ENCODE data around the gene GNG12. TPM values are rescaled to one million over a fixed set of nuclear protein-coding genes. Genes with fewer than 3 reads are reported as not detected.

Gene GNG12
- total RNA-seq, 2 donors from 2014 or later: 49.4 to 61.5 TPM

DNA sequence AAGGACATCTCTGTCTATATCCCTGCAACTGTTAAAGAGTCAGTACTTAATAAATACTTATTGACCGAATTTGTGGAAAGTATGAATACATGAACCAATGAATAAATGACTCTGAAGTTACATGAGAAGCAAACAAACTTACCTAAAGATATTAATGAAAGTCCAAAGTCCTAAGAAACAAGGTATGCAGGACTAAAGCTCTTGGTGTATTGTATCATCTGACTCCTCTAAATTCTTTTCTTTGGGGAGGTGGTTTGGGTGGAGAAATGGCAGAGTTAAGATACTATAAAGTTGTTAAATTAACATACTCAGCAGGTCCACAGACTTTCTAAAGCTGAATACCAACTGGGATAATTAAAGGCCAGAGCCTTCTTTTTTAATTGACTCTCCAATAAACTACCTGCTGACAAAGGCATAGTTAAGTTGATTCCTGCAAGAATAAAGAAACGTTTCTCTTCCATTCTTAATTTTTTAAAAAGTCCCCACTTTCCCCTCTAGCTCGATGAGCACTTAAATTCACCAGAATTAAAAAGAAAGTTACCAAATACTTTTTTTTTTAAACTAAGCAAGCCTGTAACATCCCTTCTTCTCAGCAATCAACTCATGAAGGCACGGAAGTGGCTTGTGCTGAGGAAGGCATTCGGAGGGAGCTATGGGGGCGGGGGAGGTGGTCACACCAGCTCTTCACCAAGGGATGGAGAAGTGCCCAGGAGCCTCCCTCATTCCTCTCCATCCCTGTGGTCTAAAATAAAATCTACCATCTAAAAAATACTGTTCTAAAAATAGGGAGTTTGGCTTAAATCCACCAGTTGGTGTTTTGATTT, 87.2 kb downstream of the GNG12 start:
- H3K27me3 ChIP-seq (replicated peaks; ENCODE audit: insufficient read depth): no peaks in the 10 kb centered on the region
- TF ChIP-seq, protein P1, sequence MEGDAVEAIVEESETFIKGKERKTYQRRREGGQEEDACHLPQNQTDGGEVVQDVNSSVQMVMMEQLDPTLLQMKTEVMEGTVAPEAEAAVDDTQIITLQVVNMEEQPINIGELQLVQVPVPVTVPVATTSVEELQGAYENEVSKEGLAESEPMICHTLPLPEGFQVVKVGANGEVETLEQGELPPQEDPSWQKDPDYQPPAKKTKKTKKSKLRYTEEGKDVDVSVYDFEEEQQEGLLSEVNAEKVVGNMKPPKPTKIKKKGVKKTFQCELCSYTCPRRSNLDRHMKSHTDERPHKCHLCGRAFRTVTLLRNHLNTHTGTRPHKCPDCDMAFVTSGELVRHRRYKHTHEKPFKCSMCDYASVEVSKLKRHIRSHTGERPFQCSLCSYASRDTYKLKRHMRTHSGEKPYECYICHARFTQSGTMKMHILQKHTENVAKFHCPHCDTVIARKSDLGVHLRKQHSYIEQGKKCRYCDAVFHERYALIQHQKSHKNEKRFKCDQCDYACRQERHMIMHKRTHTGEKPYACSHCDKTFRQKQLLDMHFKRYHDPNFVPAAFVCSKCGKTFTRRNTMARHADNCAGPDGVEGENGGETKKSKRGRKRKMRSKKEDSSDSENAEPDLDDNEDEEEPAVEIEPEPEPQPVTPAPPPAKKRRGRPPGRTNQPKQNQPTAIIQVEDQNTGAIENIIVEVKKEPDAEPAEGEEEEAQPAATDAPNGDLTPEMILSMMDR (IDR thresholded peaks at IDR 0.05): no peak
- TF ChIP-seq POLR2A (IDR thresholded peaks at IDR 0.05) (no peak), POLR2AphosphoS5 (IDR thresholded peaks at IDR 0.05) (no peak)
- H3K36me3 ChIP-seq: no peaks in the 10 kb centered on the region
- WGBS: 71% methylated on average over 6 of the region's 6 CpGs
- intact Hi-C loops (cut with DNase I): loop anchor here (5.0 kb wide), 1 partner anchor 39 kb away; no protein-coding TSS in a partner anchor
- no peaks in the 10 kb centered on the region for H3K9me3 ChIP-seq
- DNase-seq (ENCODE audit: low spot score): no peak
- H3K4me3 ChIP-seq: no peak overlapping the region
- no peaks in the 10 kb centered on the region for H3K4me1 ChIP-seq (replicated peaks)
- H3K27ac ChIP-seq: no peak overlapping the region

DNA sequence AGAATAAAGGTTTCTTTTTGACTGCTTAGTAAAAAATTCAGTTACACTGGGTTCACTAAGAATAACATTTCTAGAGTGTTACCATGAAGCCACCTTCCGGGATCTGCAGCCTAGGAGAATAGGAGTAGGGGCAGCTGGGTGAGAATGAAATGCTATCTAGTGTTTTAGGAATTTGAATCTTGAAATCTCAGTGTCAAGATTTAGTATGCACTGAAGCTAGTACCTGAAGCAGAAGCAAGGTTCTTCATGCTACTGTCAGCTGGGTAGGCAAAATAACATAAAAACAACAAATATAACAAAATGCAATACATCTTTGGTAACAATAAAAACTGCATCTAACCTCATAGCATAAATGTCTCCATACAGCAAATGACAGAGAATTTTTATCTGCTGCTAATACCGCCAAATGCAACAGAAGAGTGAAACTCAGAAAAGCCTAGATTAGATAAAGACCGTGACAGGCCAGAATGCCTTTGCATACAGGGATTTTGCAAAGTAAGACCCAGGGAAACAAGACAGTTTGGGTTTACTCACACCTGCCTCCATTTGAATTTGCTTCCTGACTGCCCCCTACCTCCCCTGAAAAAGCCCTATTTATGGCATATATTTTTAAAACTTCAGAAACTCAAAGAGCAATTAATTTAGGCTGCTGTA, 90.1 kb downstream of the GNG12 start:
- no peaks in the 10 kb centered on the region for H3K36me3 ChIP-seq
- no peak overlapping the region for H3K4me3 ChIP-seq
- H3K27me3 ChIP-seq (replicated peaks; ENCODE audit: insufficient read depth): no peaks in the 10 kb centered on the region
- 96% methylated on average over 3 of the region's 3 CpGs for WGBS
- no peak for DNase-seq (ENCODE audit: low spot score)
- TF ChIP-seq POLR2A (IDR thresholded peaks at IDR 0.05) (no peak), POLR2AphosphoS5 (IDR thresholded peaks at IDR 0.05) (no peak)
- TF ChIP-seq, protein P1 (IDR thresholded peaks at IDR 0.05): no peak
- H3K27ac ChIP-seq: no peak overlapping the region
- intact Hi-C loops (cut with DNase I): no loop called here
- H3K9me3 ChIP-seq: no peaks in the 10 kb centered on the region
- H3K4me1 ChIP-seq (replicated peaks): no peaks in the 10 kb centered on the region

DNA sequence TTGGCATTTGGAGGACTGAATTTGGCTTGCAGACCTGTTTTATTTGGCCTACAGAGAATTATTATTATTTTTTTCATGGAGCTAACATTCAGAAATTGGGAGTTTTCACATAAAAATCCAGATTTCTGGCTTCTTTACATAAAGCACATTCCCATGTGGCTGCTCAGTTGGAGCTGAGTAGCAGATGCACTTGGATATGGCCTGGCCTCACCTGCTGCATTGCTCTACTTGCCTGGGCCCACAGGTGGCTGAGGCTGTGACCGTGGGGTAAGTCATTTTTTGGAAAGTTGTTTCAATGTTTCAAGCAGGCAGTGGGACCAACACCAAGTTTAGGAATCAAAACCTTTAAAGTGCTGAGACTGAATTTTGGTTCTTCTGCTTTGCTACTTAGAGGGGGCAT, 91.5 kb downstream of the GNG12 start:
- TF ChIP-seq POLR2AphosphoS5 (IDR thresholded peaks at IDR 0.05) (no peak), POLR2A (IDR thresholded peaks at IDR 0.05) (no peak)
- TF ChIP-seq, protein P1 (IDR thresholded peaks at IDR 0.05): no peak
- Histone ChIP-seq H3K4me1 (replicated peaks) (peaks cover under 1% of the 10 kb centered on the region), H3K27me3 (replicated peaks; ENCODE audit: insufficient read depth) (no peaks in the 10 kb centered on the region), H3K9me3 (no peaks in the 10 kb centered on the region), H3K4me3 (no peak overlapping the region), H3K36me3 (no peaks in the 10 kb centered on the region), H3K27ac (no peak overlapping the region)
- intact Hi-C loops (cut with DNase I): no loop called here
- DNase-seq (ENCODE audit: low spot score): no peak
- WGBS: 83% methylated on average over 1 of the region's 1 CpG

DNA sequence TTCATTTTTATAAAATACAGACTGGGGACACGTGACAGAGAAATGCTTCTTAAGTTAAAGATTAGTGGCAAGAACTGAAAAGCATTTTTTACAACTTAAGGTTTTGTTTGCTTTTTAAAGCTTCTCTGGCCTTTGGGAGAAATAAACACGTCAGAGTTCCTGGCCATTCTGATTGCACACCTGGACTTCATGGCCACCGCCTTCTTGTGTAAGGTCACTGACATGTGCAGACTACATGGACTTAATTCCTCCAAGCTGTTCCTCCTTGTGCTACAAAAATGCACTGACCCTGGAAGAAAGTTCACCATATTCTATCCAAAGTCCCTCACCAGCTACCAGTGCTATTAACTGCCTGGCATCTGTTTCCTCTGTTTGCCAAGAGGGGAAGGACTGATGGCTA, 92.1 kb downstream of the GNG12 start:
- Histone ChIP-seq H3K27ac (no peak overlapping the region), H3K4me3 (no peak overlapping the region), H3K9me3 (no peaks in the 10 kb centered on the region), H3K4me1 (replicated peaks) (peaks cover 4% of the 10 kb centered on the region), H3K27me3 (replicated peaks; ENCODE audit: insufficient read depth) (no peaks in the 10 kb centered on the region), H3K36me3 (no peaks in the 10 kb centered on the region)
- intact Hi-C loops (cut with DNase I): no loop called here
- no peak for DNase-seq (ENCODE audit: low spot score)
- 66% methylated on average over 3 of the region's 3 CpGs for WGBS
- TF ChIP-seq POLR2AphosphoS5 (IDR thresholded peaks at IDR 0.05): no peak
- no peak for TF ChIP-seq POLR2A (IDR thresholded peaks at IDR 0.05)
- TF ChIP-seq, protein P1 (IDR thresholded peaks at IDR 0.05): no peak

Data from prostate gland (tissue), 2 donors.